SK-N-SH (cell line): Measurements from ENCODE around the gene ZER1. TPM values are rescaled to one million over a fixed set of nuclear protein-coding genes. Genes with fewer than 3 reads are reported as not detected.

ENCODE experiments used
- CTCF ChIA-PET: fragments of 300-600, 350-600 bp; formaldehyde crosslinking; extraction: SDS; loops from one replicate; lab custom pipeline; 2021; lab: Yijun Ruan, JAX
- POLR2A ChIA-PET: fragments of 350-600 bp; sonication (Branson Sonifier 250); formaldehyde crosslinking; extraction: SDS; loops from one replicate; lab custom pipeline; 2020; ENCODE audit warnings: antibody characterized with exemption, inconsistent platforms; lab: Yijun Ruan, JAX
- DNase-seq: peaks from one replicate; pipeline ENCODE4 v3.0.0; 2012
- H2AFZ ChIP-seq: fragments of 200-600 bp; sonication (generic); 2 replicates; pipeline ENCODE4 v1.8.1; 2016; ENCODE audit warnings: antibody characterized with exemption, mild to moderate bottlenecking, low read depth
- H3F3A ChIP-seq: fragments of 200-600 bp; sonication (generic); replicated peaks from 2 replicates; pipeline ENCODE3; 2016; ENCODE audit warnings: antibody characterized with exemption, mild to moderate bottlenecking; ENCODE audit not compliant: insufficient read depth
- H3K27ac ChIP-seq, 2 experiments: fragments of 200-500 bp in 1 of 2; fragments of 200-600 bp in 1 of 2; sonication (Bioruptor generic) in 1 of 2; sonication (generic), shearing (Covaris generic) in 1 of 2; 2 replicates each; pipeline versions ENCODE4 v1.5.1 to v1.6.1; 2014 to 2016; ENCODE audit warnings: low read depth in 2 of 2, inconsistent platforms in 1 of 2, low read length in 1 of 2, mild to moderate bottlenecking in 1 of 2, mixed read lengths in 1 of 2
- H3K27me3 ChIP-seq: fragments of 200-600 bp; sonication (generic), shearing (Covaris generic); 2 replicates; pipeline ENCODE4 v1.6.1; 2016; ENCODE audit warnings: mixed run types; ENCODE audit not compliant: insufficient read depth
- H3K36me3 ChIP-seq, 2 experiments: fragments of 200-500 bp in 1 of 2; fragments of 200-600 bp in 1 of 2; sonication (Bioruptor generic) in 1 of 2; sonication (generic) in 1 of 2; replicated peaks in 1 of 2; 2 replicates each; pipeline versions ENCODE3 to v1.5.1; 2014 to 2016; ENCODE audit warnings: low read length in 1 of 2, mild to moderate bottlenecking in 1 of 2; ENCODE audit not compliant: insufficient read depth in 2 of 2, control insufficient read depth in 1 of 2
- H3K4me1 ChIP-seq, 2 experiments: fragments of 200-500 bp in 1 of 2; fragments of 200-600 bp in 1 of 2; sonication (Bioruptor generic) in 1 of 2; sonication (generic), shearing (Covaris generic) in 1 of 2; 2 replicates each; pipeline versions ENCODE4 v1.5.1 to v1.6.1; 2014 to 2016; ENCODE audit warnings: low read depth in 1 of 2, low read length in 1 of 2, mixed run types in 1 of 2; ENCODE audit not compliant: insufficient read depth in 2 of 2, control insufficient read depth in 1 of 2
- H3K4me2 ChIP-seq: fragments of 200-600 bp; sonication (generic), shearing (Covaris generic); 2 replicates; pipeline ENCODE4 v1.6.1; 2017; ENCODE audit warnings: mixed run types
- H3K4me3 ChIP-seq, 2 experiments: fragments of 200-500 bp in 1 of 2; fragments of 200-600 bp in 1 of 2; sonication (Bioruptor generic) in 1 of 2; sonication (generic), shearing (Covaris generic) in 1 of 2; 2 replicates each; pipeline versions ENCODE4 v1.5.1 to v1.8.1; 2014 to 2016; ENCODE audit warnings: low read depth in 2 of 2, inconsistent platforms in 1 of 2, low read length in 1 of 2, mild to moderate bottlenecking in 1 of 2, mixed read lengths in 1 of 2, moderate library complexity in 1 of 2
- H3K79me2 ChIP-seq: fragments of 200-600 bp; sonication (generic); 2 replicates; pipeline ENCODE4 v1.8.1; 2017; ENCODE audit warnings: mild to moderate bottlenecking; ENCODE audit not compliant: insufficient read depth
- H3K9ac ChIP-seq: fragments of 200-600 bp; sonication (generic); 2 replicates; pipeline ENCODE4 v1.6.1; 2017; ENCODE audit warnings: mixed run types
- H3K9me2 ChIP-seq: fragments of 200-600 bp; sonication (generic); 2 replicates; pipeline ENCODE4 v1.6.1; 2017; ENCODE audit warnings: mixed run types
- H3K9me3 ChIP-seq: fragments of 200-600 bp; sonication (generic); 2 replicates; pipeline ENCODE4 v1.6.1; 2017; ENCODE audit warnings: mixed run types, mild to moderate bottlenecking, moderate library complexity
- H4K20me1 ChIP-seq: fragments of 200-600 bp; sonication (generic); 2 replicates; pipeline ENCODE4 v1.6.1; 2017; ENCODE audit warnings: mild to moderate bottlenecking, mixed run types; ENCODE audit not compliant: insufficient read depth
- CHD2 ChIP-seq: fragments of 150-350 bp; IDR thresholded peaks from 2 replicates; pipeline ENCODE4 v1.6.1; 2018; ENCODE audit warnings: low read length; ENCODE audit not compliant: partially characterized antibody
- ELF1 ChIP-seq: IDR thresholded peaks from 2 replicates; pipeline ENCODE4 v1.4.0; 2012
- EZH2phosphoT487 ChIP-seq: fragments of 200-600 bp; sonication (generic); IDR thresholded peaks from 2 replicates; pipeline ENCODE4 v1.6.1; 2017; ENCODE audit warnings: low read depth, mixed run types, mild to moderate bottlenecking, antibody characterized with exemption, moderate library complexity, borderline replicate concordance
- FOXJ3 ChIP-seq: sonication (generic); formaldehyde crosslinking; IDR thresholded peaks from 2 replicates; pipeline ENCODE4 v1.5.1; 2020; ENCODE audit warnings: mild to moderate bottlenecking, missing genetic modification reagents
- FOXM1 ChIP-seq: IDR thresholded peaks from 2 replicates; pipeline ENCODE4 v1.4.0; 2012; ENCODE audit warnings: low read depth, mild to moderate bottlenecking
- GABPA ChIP-seq: IDR thresholded peaks from 2 replicates; pipeline ENCODE4 v1.4.0; 2012; ENCODE audit warnings: low read depth, mild to moderate bottlenecking
- GATA2 ChIP-seq: sonication (generic); formaldehyde crosslinking; IDR thresholded peaks from 2 replicates; pipeline ENCODE4 v1.5.0; 2020; ENCODE audit warnings: mild to moderate bottlenecking, missing genetic modification reagents
- JUND ChIP-seq: IDR thresholded peaks from 2 replicates; pipeline ENCODE4 v1.4.0; 2012
- MEF2A ChIP-seq: IDR thresholded peaks from 2 replicates; pipeline ENCODE4 v1.4.0; 2012; ENCODE audit warnings: low read depth, borderline replicate concordance
- NFIC ChIP-seq: IDR thresholded peaks from 2 replicates; pipeline ENCODE4 v1.4.0; 2012; ENCODE audit warnings: borderline replicate concordance
- RAD21 ChIP-seq: IDR thresholded peaks from 2 replicates; pipeline ENCODE4 v1.6.1; 2012; ENCODE audit warnings: mild to moderate bottlenecking, low read length
- RFX5 ChIP-seq: IDR thresholded peaks from 2 replicates; pipeline ENCODE4 v1.6.1; 2012; ENCODE audit warnings: mild to moderate bottlenecking, improper control_type of control experiment, low read length
- SIN3A ChIP-seq: IDR thresholded peaks from 2 replicates; pipeline ENCODE4 v1.6.1; 2012; ENCODE audit warnings: low read depth, mild to moderate bottlenecking, low read length, moderate library complexity, borderline replicate concordance
- TCF12 ChIP-seq: IDR thresholded peaks from 2 replicates; pipeline ENCODE4 v1.4.0; 2012
- YY1 ChIP-seq: IDR thresholded peaks from 2 replicates; pipeline ENCODE4 v1.4.0; 2012; ENCODE audit warnings: low read depth, mild to moderate bottlenecking
- WGBS: methylation state at CpG from one replicate; pipeline ENCODE4 v1.1.6; 2017; ENCODE audit warnings: low lambda C conversion rate; 5-methylcytosine and 5-hydroxymethylcytosine counted together
- polyA plus RNA-seq, 3 experiments: library from polyadenylated mRNA; depleted of rRNA; stranded (reverse); fragments of >200 nt; gene quantifications; 2 replicates each; pipeline ENCODE4 v1.2.3, GENCODE V29; 2012
- TF ChIP-seq, protein P1 (sequence below): IDR thresholded peaks from 2 replicates; pipeline ENCODE4 v1.4.0; 2012; ENCODE audit warnings: low read depth, borderline replicate concordance
- TF ChIP-seq, protein P2 (sequence below): IDR thresholded peaks from 2 replicates; pipeline ENCODE4 v1.4.0; 2012; ENCODE audit warnings: low read depth, borderline replicate concordance
- TF ChIP-seq, protein P3 (sequence below): IDR thresholded peaks from 2 replicates; pipeline ENCODE4 v1.4.0; 2012; ENCODE audit warnings: low read depth
- TF ChIP-seq, protein P4 (sequence below): fragments of 150-350 bp; IDR thresholded peaks from 2 replicates; pipeline ENCODE4 v1.6.1; 2017; ENCODE audit warnings: antibody characterized with exemption, low read length, low read depth, borderline replicate concordance

The ZER1 gene
- polyA plus RNA-seq, 1 of the 3 experiments (the other 2 are of a cell fraction): 30.9 TPM

DNA sequence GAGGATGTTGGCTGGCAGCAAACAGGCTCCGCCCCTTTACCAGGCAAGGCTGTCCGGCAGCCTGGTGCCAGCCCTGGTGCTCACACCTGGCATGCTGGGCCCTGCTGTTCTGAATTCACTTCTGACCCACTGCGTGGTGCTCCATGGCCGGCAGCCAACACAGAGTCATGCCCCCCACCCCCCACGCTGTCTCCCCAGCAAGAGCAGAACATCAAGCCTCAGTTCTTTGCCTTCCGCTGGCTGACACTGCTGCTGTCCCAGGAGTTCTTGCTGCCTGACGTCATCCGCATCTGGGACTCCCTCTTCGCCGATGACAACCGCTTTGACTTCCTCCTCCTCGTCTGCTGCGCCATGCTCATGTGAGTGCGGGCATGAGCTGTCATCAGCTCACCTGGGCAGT is 33.9 kb upstream of the ZER1 start:
- no peaks in the 10 kb centered on the region for H3K9me2 ChIP-seq
- H2AFZ ChIP-seq: no peak overlapping the region
- H3F3A ChIP-seq: no peaks in the 10 kb centered on the region
- DNase-seq: no peak
- H3K27me3 ChIP-seq: no peaks in the 10 kb centered on the region
- TF ChIP-seq, protein P1, sequence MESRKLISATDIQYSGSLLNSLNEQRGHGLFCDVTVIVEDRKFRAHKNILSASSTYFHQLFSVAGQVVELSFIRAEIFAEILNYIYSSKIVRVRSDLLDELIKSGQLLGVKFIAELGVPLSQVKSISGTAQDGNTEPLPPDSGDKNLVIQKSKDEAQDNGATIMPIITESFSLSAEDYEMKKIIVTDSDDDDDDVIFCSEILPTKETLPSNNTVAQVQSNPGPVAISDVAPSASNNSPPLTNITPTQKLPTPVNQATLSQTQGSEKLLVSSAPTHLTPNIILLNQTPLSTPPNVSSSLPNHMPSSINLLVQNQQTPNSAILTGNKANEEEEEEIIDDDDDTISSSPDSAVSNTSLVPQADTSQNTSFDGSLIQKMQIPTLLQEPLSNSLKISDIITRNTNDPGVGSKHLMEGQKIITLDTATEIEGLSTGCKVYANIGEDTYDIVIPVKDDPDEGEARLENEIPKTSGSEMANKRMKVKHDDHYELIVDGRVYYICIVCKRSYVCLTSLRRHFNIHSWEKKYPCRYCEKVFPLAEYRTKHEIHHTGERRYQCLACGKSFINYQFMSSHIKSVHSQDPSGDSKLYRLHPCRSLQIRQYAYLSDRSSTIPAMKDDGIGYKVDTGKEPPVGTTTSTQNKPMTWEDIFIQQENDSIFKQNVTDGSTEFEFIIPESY: no peak
- TF ChIP-seq JUND (no peak), YY1 (no peak), GABPA (no peak), RFX5 (no peak), ELF1 (no peak), SIN3A (no peak), RAD21 (no peak), CHD2 (no peak), NFIC (no peak), MEF2A (no peak), GATA2 (CRISPR knock-in tag) (no peak), FOXM1 (no peak), EZH2phosphoT487 (no peak), FOXJ3 (CRISPR knock-in tag) (no peak), TCF12 (no peak)
- TF ChIP-seq, protein P2, sequence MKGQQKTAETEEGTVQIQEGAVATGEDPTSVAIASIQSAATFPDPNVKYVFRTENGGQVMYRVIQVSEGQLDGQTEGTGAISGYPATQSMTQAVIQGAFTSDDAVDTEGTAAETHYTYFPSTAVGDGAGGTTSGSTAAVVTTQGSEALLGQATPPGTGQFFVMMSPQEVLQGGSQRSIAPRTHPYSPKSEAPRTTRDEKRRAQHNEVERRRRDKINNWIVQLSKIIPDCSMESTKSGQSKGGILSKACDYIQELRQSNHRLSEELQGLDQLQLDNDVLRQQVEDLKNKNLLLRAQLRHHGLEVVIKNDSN: no peak
- TF ChIP-seq, protein P3, sequence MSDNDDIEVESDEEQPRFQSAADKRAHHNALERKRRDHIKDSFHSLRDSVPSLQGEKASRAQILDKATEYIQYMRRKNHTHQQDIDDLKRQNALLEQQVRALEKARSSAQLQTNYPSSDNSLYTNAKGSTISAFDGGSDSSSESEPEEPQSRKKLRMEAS: no peak
- TF ChIP-seq, protein P4, sequence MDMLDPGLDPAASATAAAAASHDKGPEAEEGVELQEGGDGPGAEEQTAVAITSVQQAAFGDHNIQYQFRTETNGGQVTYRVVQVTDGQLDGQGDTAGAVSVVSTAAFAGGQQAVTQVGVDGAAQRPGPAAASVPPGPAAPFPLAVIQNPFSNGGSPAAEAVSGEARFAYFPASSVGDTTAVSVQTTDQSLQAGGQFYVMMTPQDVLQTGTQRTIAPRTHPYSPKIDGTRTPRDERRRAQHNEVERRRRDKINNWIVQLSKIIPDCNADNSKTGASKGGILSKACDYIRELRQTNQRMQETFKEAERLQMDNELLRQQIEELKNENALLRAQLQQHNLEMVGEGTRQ: no peak
- H3K9me3 ChIP-seq: no peaks in the 10 kb centered on the region
- no peak overlapping the region for H3K4me2 ChIP-seq
- 95% methylated on average over 12 of the region's 14 CpGs for WGBS
- no peaks in the 10 kb centered on the region for H3K4me1 ChIP-seq
- POLR2A ChIA-PET: no interaction called here
- H3K4me3 ChIP-seq: no peak overlapping the region
- H3K36me3 ChIP-seq: peaks cover 26 to 29% of the 10 kb centered on the region in 2 experiments
- H3K79me2 ChIP-seq: no peaks in the 10 kb centered on the region
- H3K9ac ChIP-seq: no peak overlapping the region
- CTCF ChIA-PET: interaction anchor here (2.8 kb wide), 1 partner anchor 13 kb away, joined by 8 read pairs; the partner anchor contains the start of gene ENDOG
- H4K20me1 ChIP-seq: no peaks in the 10 kb centered on the region
- no peak overlapping the region for H3K27ac ChIP-seq
